ENCODE data around the gene PTEN.
A peak's percentile ranks its signal among the peaks of the same experiment; 100 is the strongest.
"Not testable (repeated sequence)": the region's sequence is repeated elsewhere in the genome, so short reads cannot be mapped to it uniquely, and the experiment has no call there.

Gene PTEN

GRCh38 chr10:87862679-87863052 lies 759 bp upstream of the PTEN start:
- Histone ChIP-seq H3K9ac (ENCODE audit: low read length) (peak overlapping the region; percentile 95), H3K4me3 (ENCODE audit: low read length) (peak overlapping the region; percentile 98), H3K36me3 (ENCODE audit: control insufficient read depth, insufficient read depth, low read length, severe bottlenecking) (no peaks in the 10 kb centered on the region), H3K4me1 (ENCODE audit: control insufficient read depth, insufficient read depth, low read length) (peaks cover 14% of the 10 kb centered on the region), H3K9me3 (ENCODE audit: control insufficient read depth, low read length) (no peaks in the 10 kb centered on the region), H3K27me3 (replicated peaks; ENCODE audit: control insufficient read depth, insufficient read depth, low read length) (no peaks in the 10 kb centered on the region)
- no peak for DNase-seq (ENCODE audit: low read depth)

- H3K36me3 ChIP-seq (ENCODE audit: control insufficient read depth, insufficient read depth, low read length, severe bottlenecking); H3K9me3 ChIP-seq (ENCODE audit: control insufficient read depth, low read length); H3K27me3 ChIP-seq (replicated peaks; ENCODE audit: control insufficient read depth, insufficient read depth, low read length): not testable (repeated sequence)
- DNase-seq (ENCODE audit: low read depth) = peak; percentile 58
- Histone ChIP-seq H3K4me3 (ENCODE audit: low read length) (peak overlapping the region; percentile 98), H3K4me1 (ENCODE audit: control insufficient read depth, insufficient read depth, low read length) (peaks cover 21% of the 10 kb centered on the region), H3K9ac (ENCODE audit: low read length) (peak overlapping the region; percentile 95)
Observed at GRCh38 chr10:87863951-87864495, 598 bp downstream of the PTEN start.

GRCh38 chr10:87864496-87865059 lies 1.2 kb downstream of the PTEN start:
- Histone ChIP-seq H3K36me3 (ENCODE audit: control insufficient read depth, insufficient read depth, low read length, severe bottlenecking) (peaks cover 3% of the 10 kb centered on the region), H3K9me3 (ENCODE audit: control insufficient read depth, low read length) (no peaks in the 10 kb centered on the region), H3K4me3 (ENCODE audit: low read length) (peak overlapping the region; percentile 98), H3K9ac (ENCODE audit: low read length) (peak overlapping the region; percentile 95), H3K4me1 (ENCODE audit: control insufficient read depth, insufficient read depth, low read length) (peaks cover 22% of the 10 kb centered on the region), H3K27me3 (replicated peaks; ENCODE audit: control insufficient read depth, insufficient read depth, low read length) (no peaks in the 10 kb centered on the region)
- no peak for DNase-seq (ENCODE audit: low read depth)

DNA sequence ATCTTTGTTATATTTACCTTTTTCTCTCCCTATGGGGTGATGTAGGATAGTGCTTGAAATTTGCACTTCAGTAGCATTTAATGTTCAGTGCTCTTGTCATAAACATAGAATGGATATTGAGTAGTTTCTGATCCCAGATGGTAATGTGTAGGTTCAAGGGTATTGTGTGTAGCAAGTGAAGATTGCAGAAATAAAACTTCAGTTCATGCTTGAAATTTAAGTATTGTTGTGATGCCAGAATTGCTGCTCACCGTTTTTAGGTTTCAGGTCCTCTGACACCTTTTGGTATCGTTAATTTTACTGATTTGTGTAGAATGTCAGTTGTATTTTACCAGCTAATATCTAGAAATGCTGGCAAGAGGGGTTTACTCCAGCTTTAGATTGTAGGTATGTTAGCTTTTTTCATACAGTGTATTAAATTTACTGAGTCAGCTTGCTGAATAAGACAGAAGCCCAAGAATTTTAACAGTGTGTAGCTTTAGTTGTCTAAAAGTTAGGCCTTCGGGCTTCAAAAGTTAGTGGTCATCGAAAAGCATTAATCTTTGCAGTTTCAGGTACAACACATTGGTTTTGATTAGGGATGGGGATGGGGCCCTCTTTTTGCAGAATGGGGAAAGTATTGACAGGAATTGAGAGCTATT lies 1.9 kb downstream of the PTEN start:
- H3K36me3 ChIP-seq (ENCODE audit: control insufficient read depth, insufficient read depth, low read length, severe bottlenecking) = peaks cover 3% of the 10 kb centered on the region
- peak overlapping the region; percentile 95 for H3K9ac ChIP-seq (ENCODE audit: low read length)
- DNase-seq (ENCODE audit: low read depth) = no peak
- no peaks in the 10 kb centered on the region for H3K27me3 ChIP-seq (replicated peaks; ENCODE audit: control insufficient read depth, insufficient read depth, low read length)
- H3K4me3 ChIP-seq (ENCODE audit: low read length) = peak overlapping the region; percentile 98
- H3K4me1 ChIP-seq (ENCODE audit: control insufficient read depth, insufficient read depth, low read length) = peaks cover 30% of the 10 kb centered on the region
- H3K9me3 ChIP-seq (ENCODE audit: control insufficient read depth, low read length) = no peaks in the 10 kb centered on the region

GRCh38 chr10:87866412-87866974 lies 3.1 kb downstream of the PTEN start:
- Histone ChIP-seq H3K4me1 (ENCODE audit: control insufficient read depth, insufficient read depth, low read length) (peaks cover 29% of the 10 kb centered on the region), H3K9ac (ENCODE audit: low read length) (peak overlapping the region; percentile 95), H3K4me3 (ENCODE audit: low read length) (peak overlapping the region; percentile 98), H3K27me3 (replicated peaks; ENCODE audit: control insufficient read depth, insufficient read depth, low read length) (no peaks in the 10 kb centered on the region), H3K9me3 (ENCODE audit: control insufficient read depth, low read length) (no peaks in the 10 kb centered on the region), H3K36me3 (ENCODE audit: control insufficient read depth, insufficient read depth, low read length, severe bottlenecking) (peaks cover 3% of the 10 kb centered on the region)
- no peak for DNase-seq (ENCODE audit: low read depth)

GRCh38 chr10:87867453-87867852 lies 4.0 kb downstream of the PTEN start:
- Histone ChIP-seq H3K9me3 (ENCODE audit: control insufficient read depth, low read length) (no peaks in the 10 kb centered on the region), H3K4me3 (ENCODE audit: low read length) (peak overlapping the region; percentile 98), H3K36me3 (ENCODE audit: control insufficient read depth, insufficient read depth, low read length, severe bottlenecking) (peaks cover 4% of the 10 kb centered on the region), H3K27me3 (replicated peaks; ENCODE audit: control insufficient read depth, insufficient read depth, low read length) (no peaks in the 10 kb centered on the region), H3K4me1 (ENCODE audit: control insufficient read depth, insufficient read depth, low read length) (peaks cover 27% of the 10 kb centered on the region), H3K9ac (ENCODE audit: low read length) (peak overlapping the region; percentile 95)
- DNase-seq (ENCODE audit: low read depth) = no peak

DNA sequence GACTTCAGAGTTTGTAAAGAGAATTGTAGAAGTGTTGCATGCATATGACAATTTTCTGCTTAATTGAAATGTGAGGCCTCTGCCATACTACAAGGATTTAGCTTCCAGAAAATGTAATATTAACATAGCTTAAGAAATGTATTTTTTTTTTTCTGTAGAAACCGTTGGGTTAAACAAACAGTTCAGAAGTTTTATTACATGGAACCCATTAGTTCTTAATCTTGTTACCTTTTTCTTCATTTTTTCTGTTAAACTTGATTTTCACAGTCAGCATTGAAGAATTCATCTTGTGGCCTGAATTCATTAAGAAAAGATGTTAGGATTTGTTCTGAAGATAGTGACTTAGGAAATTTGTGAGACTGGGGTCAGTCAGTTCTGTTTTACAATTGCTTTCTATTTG lies 4.9 kb downstream of the PTEN start:
- H3K4me3 ChIP-seq (ENCODE audit: low read length) = peak overlapping the region; percentile 98

DNA sequence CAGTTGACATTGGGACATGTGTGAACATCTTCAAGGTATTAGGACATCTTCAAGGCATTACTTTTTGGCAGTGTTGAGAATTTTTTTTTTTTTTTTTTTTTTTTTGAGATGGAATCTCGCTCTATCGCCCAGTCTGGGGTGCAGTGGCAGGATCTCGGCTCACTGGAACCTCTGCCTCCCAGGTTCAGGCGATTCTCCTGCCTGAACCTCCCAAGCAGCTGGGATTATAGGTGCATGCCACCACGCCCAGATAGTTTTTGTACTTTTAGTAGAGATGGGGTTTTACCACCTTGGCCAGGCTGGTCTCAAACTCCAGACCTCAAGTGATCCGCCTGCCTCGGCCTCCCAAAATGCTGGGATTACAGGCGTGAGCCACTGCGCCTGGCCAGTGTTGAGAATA lies 5.7 kb downstream of the PTEN start:
- H3K36me3 ChIP-seq (ENCODE audit: control insufficient read depth, insufficient read depth, low read length, severe bottlenecking); DNase-seq (ENCODE audit: low read depth); H3K27me3 ChIP-seq (replicated peaks; ENCODE audit: control insufficient read depth, insufficient read depth, low read length); H3K9me3 ChIP-seq (ENCODE audit: control insufficient read depth, low read length); H3K9ac ChIP-seq (ENCODE audit: low read length): not testable (repeated sequence)
- peaks cover 35% of the 10 kb centered on the region for H3K4me1 ChIP-seq (ENCODE audit: control insufficient read depth, insufficient read depth, low read length)
- peak overlapping the region; percentile 98 for H3K4me3 ChIP-seq (ENCODE audit: low read length)

More for the DNA sequence above, 4.9 kb downstream of the PTEN start:
- Histone ChIP-seq H3K27me3 (replicated peaks; ENCODE audit: control insufficient read depth, insufficient read depth, low read length) (no peaks in the 10 kb centered on the region), H3K9me3 (ENCODE audit: control insufficient read depth, low read length) (no peaks in the 10 kb centered on the region), H3K36me3 (ENCODE audit: control insufficient read depth, insufficient read depth, low read length, severe bottlenecking) (peaks cover 6% of the 10 kb centered on the region), H3K9ac (ENCODE audit: low read length) (peak overlapping the region; percentile 95), H3K4me1 (ENCODE audit: control insufficient read depth, insufficient read depth, low read length) (peaks cover 27% of the 10 kb centered on the region)
- DNase-seq (ENCODE audit: low read depth) = no peak

GRCh38 chr10:87869773-87870551 lies 6.5 kb downstream of the PTEN start:
- Histone ChIP-seq H3K9ac (ENCODE audit: low read length) (no peak overlapping the region), H3K36me3 (ENCODE audit: control insufficient read depth, insufficient read depth, low read length, severe bottlenecking) (peaks cover 6% of the 10 kb centered on the region), H3K4me3 (ENCODE audit: low read length) (peak overlapping the region; percentile 46), H3K4me1 (ENCODE audit: control insufficient read depth, insufficient read depth, low read length) (peaks cover 44% of the 10 kb centered on the region), H3K9me3 (ENCODE audit: control insufficient read depth, low read length) (no peaks in the 10 kb centered on the region), H3K27me3 (replicated peaks; ENCODE audit: control insufficient read depth, insufficient read depth, low read length) (no peaks in the 10 kb centered on the region)
- no peak for DNase-seq (ENCODE audit: low read depth)

- H3K36me3 ChIP-seq (ENCODE audit: control insufficient read depth, insufficient read depth, low read length, severe bottlenecking) = peaks cover 6% of the 10 kb centered on the region
- DNase-seq (ENCODE audit: low read depth) = no peak
- H3K9ac ChIP-seq (ENCODE audit: low read length) = no peak overlapping the region
Observed at GRCh38 chr10:87872828-87873227, 9.4 kb downstream of the PTEN start.

DNA sequence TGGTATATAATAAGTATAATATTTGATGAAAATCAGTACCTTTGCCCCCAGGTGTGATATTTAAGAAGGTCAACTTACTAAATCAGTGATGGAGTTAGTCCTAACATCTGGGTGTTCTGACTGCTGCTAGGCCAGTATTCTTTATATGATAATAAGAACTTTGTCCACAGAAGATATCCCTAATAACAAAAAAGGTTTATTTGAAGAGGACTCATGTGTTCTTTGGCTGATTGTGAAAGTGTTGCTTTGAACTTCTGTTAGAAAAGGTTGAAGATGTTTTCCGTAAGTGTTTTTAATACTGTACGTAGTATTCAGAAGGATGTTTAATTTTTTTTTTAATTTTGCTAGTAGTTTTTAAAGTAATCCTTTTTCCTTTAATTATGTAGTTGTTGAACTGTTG lies 10.2 kb downstream of the PTEN start:
- Histone ChIP-seq H3K36me3 (ENCODE audit: control insufficient read depth, insufficient read depth, low read length, severe bottlenecking) (peaks cover 10% of the 10 kb centered on the region), H3K9ac (ENCODE audit: low read length) (no peak overlapping the region), H3K4me1 (ENCODE audit: control insufficient read depth, insufficient read depth, low read length) (peaks cover 59% of the 10 kb centered on the region), H3K4me3 (ENCODE audit: low read length) (no peak overlapping the region), H3K27me3 (replicated peaks; ENCODE audit: control insufficient read depth, insufficient read depth, low read length) (no peaks in the 10 kb centered on the region), H3K9me3 (ENCODE audit: control insufficient read depth, low read length) (no peaks in the 10 kb centered on the region)
- no peak for DNase-seq (ENCODE audit: low read depth)

More at GRCh38 chr10:87872828-87873227, 9.4 kb downstream of the PTEN start:
- peaks cover 62% of the 10 kb centered on the region for H3K4me1 ChIP-seq (ENCODE audit: control insufficient read depth, insufficient read depth, low read length)
- H3K4me3 ChIP-seq (ENCODE audit: low read length) = no peak overlapping the region
- no peaks in the 10 kb centered on the region for H3K9me3 ChIP-seq (ENCODE audit: control insufficient read depth, low read length)
- no peaks in the 10 kb centered on the region for H3K27me3 ChIP-seq (replicated peaks; ENCODE audit: control insufficient read depth, insufficient read depth, low read length)
